Karpas-422 (cell line): ENCODE data around the gene ISLR2. TPM values are rescaled to one million over a fixed set of nuclear protein-coding genes. Genes with fewer than 3 reads are reported as not detected.
"Not testable (repeated sequence)": the region's sequence is repeated elsewhere in the genome, so short reads cannot be mapped to it uniquely, and the experiment has no call there.

ENCODE experiments used
- DNase-seq: peaks from one replicate; pipeline ENCODE4 v3.0.0-alpha.2; 2015
- H2AFZ ChIP-seq: fragments of 200-600 bp; sonication (generic); 2 replicates; pipeline ENCODE4 v1.6.1; 2014; ENCODE audit warnings: antibody characterized with exemption, low read length, mixed read lengths
- H3K27ac ChIP-seq: fragments of 200-600 bp; sonication (generic); 2 replicates; pipeline ENCODE4 v1.5.1; 2014; ENCODE audit warnings: mild to moderate bottlenecking, low read length, moderate library complexity
- H3K27me3 ChIP-seq: fragments of 200-600 bp; sonication (generic); 2 replicates; pipeline ENCODE4 v1.6.1; 2014; ENCODE audit warnings: low read length, mixed read lengths
- H3K36me3 ChIP-seq: fragments of 200-600 bp; sonication (generic); 2 replicates; pipeline ENCODE4 v1.6.1; 2014; ENCODE audit warnings: low read length, mixed read lengths; ENCODE audit not compliant: insufficient read depth
- H3K4me1 ChIP-seq: fragments of 200-600 bp; sonication (generic); 2 replicates; pipeline ENCODE4 v1.6.1; 2014; ENCODE audit warnings: mild to moderate bottlenecking, low read length, mixed read lengths
- H3K4me2 ChIP-seq: fragments of 200-600 bp; sonication (generic); 2 replicates; pipeline ENCODE4 v1.6.1; 2014; ENCODE audit warnings: low read length, low read depth, mild to moderate bottlenecking; ENCODE audit not compliant: poor library complexity, severe bottlenecking
- H3K4me3 ChIP-seq: fragments of 200-600 bp; sonication (generic); 2 replicates; pipeline ENCODE4 v1.5.1; 2014; ENCODE audit warnings: mild to moderate bottlenecking, antibody characterized with exemption, low read length, mixed read lengths
- H3K79me2 ChIP-seq: fragments of 200-600 bp; sonication (generic); 2 replicates; pipeline ENCODE4 v1.6.1; 2014; ENCODE audit warnings: mild to moderate bottlenecking, low read length, mixed read lengths
- H3K9ac ChIP-seq: fragments of 200-600 bp; sonication (generic); 2 replicates; pipeline ENCODE4 v1.6.0; 2014; ENCODE audit warnings: low read length
- H3K9me2 ChIP-seq: fragments of 200-600 bp; sonication (generic), shearing (Covaris generic); replicated peaks from 2 replicates; pipeline ENCODE4 v1.6.0; 2014; ENCODE audit warnings: mild to moderate bottlenecking, low read length, moderate library complexity; ENCODE audit not compliant: insufficient read depth
- H3K9me3 ChIP-seq: fragments of 300-700, 200-600 bp; sonication (generic); 2 replicates; pipeline ENCODE4 v1.6.1; 2014; ENCODE audit warnings: low read length, mixed read lengths
- H4K20me1 ChIP-seq: fragments of 200-600 bp; sonication (generic); 2 replicates; pipeline ENCODE4 v1.6.1; 2014; ENCODE audit warnings: mild to moderate bottlenecking, antibody characterized with exemption, low read length, low read depth; ENCODE audit not compliant: insufficient read depth
- total RNA-seq: library from RNA; depleted of rRNA; stranded (reverse); fragments of >200 nt; shearing (Covaris generic); gene quantifications from 2 replicates; pipeline ENCODE4 v1.2.3, GENCODE V29; 2014; ENCODE audit warnings: low replicate concordance; rRNA removed

Gene ISLR2
- total RNA-seq: not detected in 2 replicates

- no peaks in the 10 kb centered on the region for H4K20me1 ChIP-seq
- no peak for DNase-seq
- H3K36me3 ChIP-seq: no peaks in the 10 kb centered on the region
- no peak within 1 kb of the TSS for H3K4me2 ChIP-seq
- H3K27ac ChIP-seq: no peak within 1 kb of the TSS
- H3K79me2 ChIP-seq: no peaks in the 10 kb centered on the region
- no peak within 1 kb of the TSS for H2AFZ ChIP-seq
- H3K4me1 ChIP-seq: no peaks in the 10 kb centered on the region
- H3K4me3 ChIP-seq: no peak within 1 kb of the TSS
- H3K9ac ChIP-seq: no peak within 1 kb of the TSS
- no peaks in the 10 kb centered on the region for H3K27me3 ChIP-seq
- H3K9me2 ChIP-seq: no peaks in the 10 kb centered on the region
- H3K9me3 ChIP-seq: no peaks in the 10 kb centered on the region
These were observed at the start of gene ISLR2 for GRCh38 chr15:74130155-74130848. ISLR2 (plus strand) TSS chr15:74130586; CDS start chr15:74132755, 2,169 bp downstream.

- DNase-seq, H3K4me2 ChIP-seq, H3K36me3 ChIP-seq, H3K9ac ChIP-seq, H3K4me3 ChIP-seq, H4K20me1 ChIP-seq, H3K4me1 ChIP-seq, H3K27me3 ChIP-seq, H2AFZ ChIP-seq, H3K9me3 ChIP-seq, H3K27ac ChIP-seq, H3K9me2 ChIP-seq, H3K79me2 ChIP-seq: not testable (repeated sequence)
These were observed 47.9 kb upstream of the ISLR2 start, which contains the start of gene GOLGA6A for GRCh38 chr15:74082450-74082849. GOLGA6A (minus strand) TSS chr15:74082550; CDS start chr15:74082509, 41 bp downstream.

GRCh38 chr15:74094567-74094966, 35.8 kb upstream of the ISLR2 start:
- not testable (repeated sequence) for H3K36me3 ChIP-seq, H3K9me3 ChIP-seq, DNase-seq

GRCh38 chr15:74095610-74096009, 34.8 kb upstream of the ISLR2 start:
- H2AFZ ChIP-seq, H3K4me1 ChIP-seq, H3K4me2 ChIP-seq, H3K9me3 ChIP-seq, H3K9me2 ChIP-seq, DNase-seq, H3K79me2 ChIP-seq, H3K27ac ChIP-seq, H3K9ac ChIP-seq, H3K36me3 ChIP-seq, H4K20me1 ChIP-seq, H3K4me3 ChIP-seq, H3K27me3 ChIP-seq: not testable (repeated sequence)

More at GRCh38 chr15:74094567-74094966, 35.8 kb upstream of the ISLR2 start:
- not testable (repeated sequence) for H4K20me1 ChIP-seq, H3K4me1 ChIP-seq, H3K4me3 ChIP-seq, H3K79me2 ChIP-seq, H2AFZ ChIP-seq, H3K9me2 ChIP-seq, H3K4me2 ChIP-seq, H3K9ac ChIP-seq, H3K27me3 ChIP-seq, H3K27ac ChIP-seq

- H4K20me1 ChIP-seq: not testable (repeated sequence)
These were observed 33.5 kb upstream of the ISLR2 start for GRCh38 chr15:74096753-74097474.

GRCh38 chr15:74099963-74100733, 30.2 kb upstream of the ISLR2 start:
- H3K9ac ChIP-seq, H4K20me1 ChIP-seq, H3K79me2 ChIP-seq, H3K9me3 ChIP-seq, H3K27ac ChIP-seq, H2AFZ ChIP-seq, H3K4me3 ChIP-seq, H3K27me3 ChIP-seq, H3K4me1 ChIP-seq, H3K4me2 ChIP-seq, H3K9me2 ChIP-seq, H3K36me3 ChIP-seq: not testable (repeated sequence)
- DNase-seq: peak; percentile 61

More at GRCh38 chr15:74096753-74097474, 33.5 kb upstream of the ISLR2 start:
- H3K9ac ChIP-seq, H3K9me2 ChIP-seq, H3K79me2 ChIP-seq, DNase-seq, H3K4me1 ChIP-seq, H3K27me3 ChIP-seq, H3K4me2 ChIP-seq, H3K27ac ChIP-seq, H3K4me3 ChIP-seq, H2AFZ ChIP-seq, H3K9me3 ChIP-seq, H3K36me3 ChIP-seq: not testable (repeated sequence)

GRCh38 chr15:74108111-74108510, 22.3 kb upstream of the ISLR2 start:
- no peak for DNase-seq
- no peaks in the 10 kb centered on the region for H3K4me1 ChIP-seq
- no peak overlapping the region for H3K9ac ChIP-seq
- no peaks in the 10 kb centered on the region for H3K27me3 ChIP-seq
- no peaks in the 10 kb centered on the region for H3K9me3 ChIP-seq
- H3K4me3 ChIP-seq: no peak overlapping the region
- no peaks in the 10 kb centered on the region for H3K36me3 ChIP-seq
- H4K20me1 ChIP-seq: no peaks in the 10 kb centered on the region
- H2AFZ ChIP-seq: no peak overlapping the region
- H3K9me2 ChIP-seq: no peaks in the 10 kb centered on the region
- no peaks in the 10 kb centered on the region for H3K79me2 ChIP-seq
- no peak overlapping the region for H3K27ac ChIP-seq
- H3K4me2 ChIP-seq: no peak overlapping the region

GRCh38 chr15:74108611-74109010, 21.8 kb upstream of the ISLR2 start:
- H3K9ac ChIP-seq, H3K4me3 ChIP-seq, H3K79me2 ChIP-seq: not testable (repeated sequence)

More at GRCh38 chr15:74108611-74109010, 21.8 kb upstream of the ISLR2 start:
- not testable (repeated sequence) for H3K27ac ChIP-seq, H3K4me1 ChIP-seq, H2AFZ ChIP-seq, H3K36me3 ChIP-seq, H3K27me3 ChIP-seq, H4K20me1 ChIP-seq, H3K9me2 ChIP-seq, H3K4me2 ChIP-seq, DNase-seq, H3K9me3 ChIP-seq
